ENCODE measurements around the gene CDKN1C.
A peak's percentile ranks its signal among the peaks of the same experiment; 100 is the strongest.

The CDKN1C gene

GRCh38 chr11:2904153-2905052 is 18.8 kb upstream of the CDKN1C start:
- DNase-seq = peak; percentile 74

GRCh38 chr11:2903672-2904011 is 18.1 kb upstream of the CDKN1C start:
- DNase-seq = no peak

GRCh38 chr11:2902784-2903671 is 17.5 kb upstream of the CDKN1C start:
- no peak for DNase-seq

GRCh38 chr11:2901854-2902783 is 16.5 kb upstream of the CDKN1C start:
- peak; percentile 90 for DNase-seq

GRCh38 chr11:2901196-2901796 is 15.7 kb upstream of the CDKN1C start:
- no peak for DNase-seq

- DNase-seq = no peak
Observed at GRCh38 chr11:2899080-2899783, 13.7 kb upstream of the CDKN1C start.

- DNase-seq = peak; percentile 86
Observed at GRCh38 chr11:2898366-2899079, 12.9 kb upstream of the CDKN1C start.

- DNase-seq = no peak
Observed at GRCh38 chr11:2897048-2897447, 11.5 kb upstream of the CDKN1C start.

- DNase-seq = no peak
Observed at GRCh38 chr11:2896047-2896446, 10.5 kb upstream of the CDKN1C start.

GRCh38 chr11:2893935-2894334 is 8.4 kb upstream of the CDKN1C start:
- no peak for DNase-seq

GRCh38 chr11:2892967-2893528 is 7.5 kb upstream of the CDKN1C start:
- DNase-seq = peak; percentile 25

- peak; percentile 38 for DNase-seq
Observed at GRCh38 chr11:2892215-2892966, 6.8 kb upstream of the CDKN1C start.

GRCh38 chr11:2891326-2892214 is 6.0 kb upstream of the CDKN1C start:
- peak; percentile 45 for DNase-seq

- DNase-seq = peak; percentile 74
Observed at GRCh38 chr11:2890466-2891294, 5.1 kb upstream of the CDKN1C start.

- DNase-seq = no peak
Observed at GRCh38 chr11:2889362-2890273, 4.0 kb upstream of the CDKN1C start.

GRCh38 chr11:2888266-2888968 is 2.8 kb upstream of the CDKN1C start:
- DNase-seq = peak; percentile 75

Measured in NCI-H226 (cell line).